ENCODE data around the gene TNFRSF1B. TPM values are rescaled to one million over a fixed set of nuclear protein-coding genes. Genes with fewer than 3 reads are reported as not detected.

The TNFRSF1B gene
- total RNA-seq, 1 experiment from 2014 or later, result 1.4 TPM

DNA sequence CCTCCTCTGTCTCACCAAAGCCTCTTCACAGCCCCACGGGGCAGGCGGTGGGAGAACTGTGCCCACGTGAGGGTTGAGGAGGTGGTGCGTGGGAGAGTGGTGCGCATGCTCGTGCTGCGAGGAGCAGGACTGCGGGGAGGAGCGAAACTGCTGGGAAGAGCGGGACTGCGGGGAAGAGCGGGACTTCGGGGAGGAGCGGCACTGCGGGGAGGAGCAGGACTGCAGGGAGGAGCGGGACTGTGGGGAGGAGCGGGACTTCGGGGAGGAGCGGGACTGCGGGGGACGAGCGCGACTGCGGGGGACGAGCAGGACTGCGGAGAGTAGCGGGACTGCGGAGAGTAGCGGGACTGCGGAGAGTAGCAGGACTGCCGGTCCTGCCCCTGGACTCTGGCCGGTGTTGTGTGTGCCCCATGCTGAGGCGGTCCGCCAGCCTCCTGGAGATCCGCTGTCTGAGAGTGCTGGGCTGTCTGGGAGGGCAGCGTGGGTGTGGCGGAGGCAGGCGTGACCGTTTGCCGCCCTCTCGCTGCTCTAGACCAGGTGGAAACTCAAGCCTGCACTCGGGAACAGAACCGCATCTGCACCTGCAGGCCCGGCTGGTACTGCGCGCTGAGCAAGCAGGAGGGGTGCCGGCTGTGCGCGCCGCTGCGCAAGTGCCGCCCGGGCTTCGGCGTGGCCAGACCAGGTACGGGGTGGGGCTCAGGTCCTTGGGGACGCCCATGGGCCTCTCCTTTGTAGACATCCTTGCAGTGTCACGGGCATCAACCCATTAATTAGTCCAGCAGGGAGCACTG lies 24.6 kb downstream of the TNFRSF1B start:
- DNase-seq (ENCODE audit: low read depth in 1 of 2, low spot score in 2 of 2), result no peak
- H3K27ac ChIP-seq, result no peak overlapping the region
- H3K4me3 ChIP-seq, result no peak overlapping the region
- H3K9me3 ChIP-seq (replicated peaks), result no peaks in the 10 kb centered on the region
- H3K4me1 ChIP-seq (replicated peaks), result no peaks in the 10 kb centered on the region
- H3K36me3 ChIP-seq, result no peaks in the 10 kb centered on the region
- no peaks in the 10 kb centered on the region for H3K27me3 ChIP-seq (replicated peaks)

DNA sequence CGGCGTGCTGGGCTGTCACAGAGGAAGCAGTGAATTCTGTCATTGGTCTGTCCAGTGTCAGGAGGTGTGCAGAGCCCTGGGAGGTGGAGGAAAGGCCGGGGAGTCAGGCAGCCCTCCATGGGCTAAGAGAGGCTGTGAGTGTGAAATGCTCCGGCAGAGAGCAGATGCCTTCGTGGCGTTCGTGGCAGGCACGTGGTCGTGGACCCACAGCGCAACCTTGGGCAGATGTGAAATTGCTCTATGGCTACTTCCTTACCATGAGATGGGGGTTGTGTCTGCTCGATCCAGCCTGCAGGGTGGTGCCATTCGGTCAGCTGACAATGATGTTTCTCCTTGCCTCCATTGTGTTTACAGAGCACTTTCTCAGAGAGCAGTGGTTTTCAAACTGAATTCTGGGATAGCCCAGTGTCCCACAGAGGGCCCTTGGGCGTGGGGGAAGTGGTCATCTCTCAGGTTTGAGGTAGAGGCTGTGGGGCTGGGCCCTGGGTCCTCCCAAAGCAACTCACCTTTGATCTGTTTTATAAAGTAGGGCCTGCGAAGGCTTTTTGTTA lies 27.9 kb downstream of the TNFRSF1B start:
- DNase-seq (ENCODE audit: low read depth in 1 of 2, low spot score in 2 of 2), result no peak
- H3K4me3 ChIP-seq, result no peak overlapping the region
- no peak overlapping the region for H3K27ac ChIP-seq
- H3K36me3 ChIP-seq, result no peaks in the 10 kb centered on the region
- H3K9me3 ChIP-seq (replicated peaks), result no peaks in the 10 kb centered on the region
- H3K27me3 ChIP-seq (replicated peaks), result no peaks in the 10 kb centered on the region
- no peaks in the 10 kb centered on the region for H3K4me1 ChIP-seq (replicated peaks)

DNA sequence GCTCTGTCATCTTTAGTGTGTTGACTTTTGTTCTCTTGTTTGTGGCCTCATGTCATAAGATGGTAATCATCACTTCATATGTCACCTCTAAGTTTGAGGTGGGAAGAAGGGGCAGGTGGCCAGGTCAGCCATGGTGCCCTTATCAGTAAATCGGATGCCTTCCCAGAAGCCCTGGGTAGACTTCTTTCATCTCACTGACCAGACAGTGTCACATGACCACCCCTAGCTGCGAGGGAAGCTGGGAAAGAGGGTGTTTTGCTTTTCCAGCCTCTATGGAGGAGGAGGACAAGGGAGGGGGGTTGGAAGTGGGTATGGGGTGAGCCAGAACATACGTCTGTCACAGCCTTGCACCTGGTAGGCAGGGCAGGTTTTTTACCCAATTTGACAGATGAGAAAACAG lies 28.6 kb downstream of the TNFRSF1B start:
- no peaks in the 10 kb centered on the region for H3K27me3 ChIP-seq (replicated peaks)
- no peaks in the 10 kb centered on the region for H3K36me3 ChIP-seq
- DNase-seq (ENCODE audit: low read depth in 1 of 2, low spot score in 2 of 2), result no peak
- H3K4me1 ChIP-seq (replicated peaks), result no peaks in the 10 kb centered on the region
- H3K27ac ChIP-seq, result no peak overlapping the region
- H3K4me3 ChIP-seq, result no peak overlapping the region
- H3K9me3 ChIP-seq (replicated peaks), result no peaks in the 10 kb centered on the region

DNA sequence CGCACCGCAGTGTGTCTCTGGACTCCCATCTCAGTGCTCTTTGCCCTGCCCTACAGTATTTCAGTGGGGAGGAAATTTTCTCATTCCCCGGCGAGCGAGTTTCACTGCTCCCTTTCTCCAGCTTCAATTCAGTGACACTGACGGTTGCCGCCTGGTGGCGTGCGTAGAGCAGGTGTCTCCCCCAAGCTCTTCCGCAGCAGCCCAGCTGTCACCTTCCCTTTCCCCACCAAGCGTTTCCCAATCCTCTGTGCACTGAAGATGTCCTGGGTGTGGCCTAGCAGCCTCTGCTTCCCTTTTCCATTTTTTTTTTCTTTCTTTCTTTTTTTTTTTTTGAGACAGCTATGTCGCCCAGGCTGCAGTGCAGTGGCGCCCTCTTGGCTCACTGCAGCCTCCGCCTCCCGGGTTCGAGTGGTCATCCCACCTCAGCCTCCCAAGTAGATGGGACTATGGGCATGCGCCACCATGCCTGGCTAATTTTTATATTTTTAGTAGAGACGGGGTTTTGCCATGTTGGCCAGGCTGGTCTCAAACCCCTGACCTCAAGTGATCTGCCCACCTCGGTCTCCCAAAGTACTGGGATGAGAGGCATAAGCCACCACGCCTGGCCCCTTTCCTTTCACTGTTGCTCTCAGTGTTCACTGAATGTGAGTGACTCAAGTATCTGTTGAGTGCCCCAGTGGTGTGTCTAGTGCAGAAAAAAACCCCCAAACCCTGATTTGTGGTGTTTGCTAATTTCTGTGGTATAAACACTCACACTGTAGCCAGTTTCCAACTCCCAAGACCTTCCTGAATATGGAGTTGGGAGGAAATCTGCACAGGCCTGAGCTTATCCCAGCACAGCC lies 30.1 kb downstream of the TNFRSF1B start:
- DNase-seq (ENCODE audit: low read depth in 1 of 2, low spot score in 2 of 2), result no peak
- H3K4me1 ChIP-seq (replicated peaks), result no peaks in the 10 kb centered on the region
- no peak overlapping the region for H3K4me3 ChIP-seq
- H3K36me3 ChIP-seq, result no peaks in the 10 kb centered on the region
- no peaks in the 10 kb centered on the region for H3K27me3 ChIP-seq (replicated peaks)
- H3K9me3 ChIP-seq (replicated peaks), result no peaks in the 10 kb centered on the region
- H3K27ac ChIP-seq, result no peak overlapping the region

DNA sequence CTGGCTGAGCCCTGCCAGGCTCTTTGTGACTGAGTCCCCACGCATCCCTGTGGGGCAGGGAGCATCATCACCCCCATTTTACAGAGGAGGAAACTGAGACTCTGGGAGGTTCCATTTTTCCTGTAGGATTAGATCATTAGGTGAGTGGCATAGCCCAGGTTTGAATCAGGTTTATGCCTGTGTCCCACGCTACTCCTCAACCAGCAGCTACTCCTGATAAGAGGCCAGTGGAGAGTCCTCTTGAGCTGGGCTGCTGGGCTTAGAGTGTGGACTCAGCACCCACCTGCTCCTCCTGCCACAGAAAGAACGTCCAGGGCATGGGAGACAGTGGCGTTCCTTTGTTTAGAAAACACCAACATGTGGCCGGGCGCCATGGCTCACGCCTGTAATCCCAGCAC lies 30.7 kb downstream of the TNFRSF1B start:
- Histone ChIP-seq H3K27me3 (replicated peaks) (no peaks in the 10 kb centered on the region), H3K4me3 (no peak overlapping the region), H3K36me3 (no peaks in the 10 kb centered on the region), H3K9me3 (replicated peaks) (no peaks in the 10 kb centered on the region), H3K27ac (no peak overlapping the region), H3K4me1 (replicated peaks) (no peaks in the 10 kb centered on the region)
- DNase-seq (ENCODE audit: low read depth in 1 of 2, low spot score in 2 of 2), result no peak

DNA sequence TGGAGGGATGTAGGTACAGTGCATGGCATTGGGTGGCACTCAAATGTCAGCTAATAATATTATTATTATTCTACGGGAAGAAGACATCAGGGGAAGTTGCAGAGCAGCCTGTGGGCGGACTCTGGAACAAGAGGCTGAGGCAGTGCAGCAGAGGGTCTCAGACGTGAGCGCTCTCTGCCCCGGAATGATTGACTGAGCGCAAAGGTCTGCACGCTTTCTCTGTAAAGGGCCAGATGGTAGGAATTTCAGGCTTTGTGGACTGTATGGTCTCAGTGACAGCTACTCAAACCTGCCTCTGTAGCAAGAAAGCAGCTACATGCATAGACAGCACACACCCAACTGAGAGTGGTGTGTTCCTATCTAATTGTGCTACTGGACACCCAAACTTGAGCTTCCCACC lies 33.4 kb downstream of the TNFRSF1B start:
- H3K36me3 ChIP-seq, result no peaks in the 10 kb centered on the region
- DNase-seq (ENCODE audit: low read depth in 1 of 2, low spot score in 2 of 2), result no peak
- H3K27ac ChIP-seq, result no peak overlapping the region
- no peak overlapping the region for H3K4me3 ChIP-seq
- no peaks in the 10 kb centered on the region for H3K27me3 ChIP-seq (replicated peaks)
- no peaks in the 10 kb centered on the region for H3K4me1 ChIP-seq (replicated peaks)
- no peaks in the 10 kb centered on the region for H3K9me3 ChIP-seq (replicated peaks)

DNA sequence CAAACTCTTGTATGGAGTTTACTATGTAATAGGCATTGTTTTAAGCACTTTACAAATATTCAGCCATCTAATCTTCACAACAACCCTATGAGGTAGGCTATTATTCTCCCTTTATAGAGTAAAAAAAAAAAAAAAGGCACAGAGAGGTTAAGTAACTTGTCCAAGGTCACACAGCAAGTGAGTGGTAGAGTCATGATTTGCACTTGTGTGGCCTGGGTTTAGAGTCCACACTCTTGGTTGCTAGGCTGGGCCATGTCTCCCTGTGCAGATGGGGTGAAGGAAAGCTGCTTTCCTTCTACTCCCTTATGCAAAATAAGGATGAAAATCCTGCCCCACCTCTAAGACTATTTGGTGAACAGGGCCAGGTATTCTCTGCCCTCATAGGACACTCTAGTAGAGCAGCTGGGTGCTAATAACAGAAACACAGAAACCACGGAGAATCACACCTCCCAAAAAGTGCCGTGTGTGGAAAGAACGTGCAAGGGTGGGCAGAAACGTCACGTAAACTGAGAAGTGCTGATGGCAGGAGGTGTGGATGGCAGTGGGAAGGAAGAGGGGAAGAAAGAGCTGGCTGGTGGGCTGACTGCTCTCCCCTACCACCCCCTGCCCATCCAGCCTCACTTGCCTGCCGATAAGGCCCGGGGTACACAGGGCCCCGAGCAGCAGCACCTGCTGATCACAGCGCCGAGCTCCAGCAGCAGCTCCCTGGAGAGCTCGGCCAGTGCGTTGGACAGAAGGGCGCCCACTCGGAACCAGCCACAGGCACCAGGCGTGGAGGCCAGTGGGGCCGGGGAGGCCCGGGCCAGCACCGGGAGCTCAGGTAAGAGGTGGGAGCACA lies 34.8 kb downstream of the TNFRSF1B start:
- no peaks in the 10 kb centered on the region for H3K27me3 ChIP-seq (replicated peaks)

DNA sequence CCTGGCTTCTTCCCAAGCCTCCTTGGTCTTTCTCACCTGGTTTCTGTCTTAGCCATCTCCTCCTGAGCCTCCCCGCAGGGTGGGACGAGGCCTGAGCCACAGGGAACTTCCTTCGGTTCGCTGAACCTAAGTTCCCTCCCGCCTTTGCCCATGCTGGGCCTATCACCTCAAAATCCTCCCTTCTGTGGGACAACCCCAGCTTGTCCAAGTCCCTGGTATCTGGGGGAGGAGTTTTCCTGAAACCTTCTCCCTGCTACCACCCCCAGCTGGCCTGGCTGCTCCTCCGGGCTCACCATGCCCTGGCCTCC lies 35.4 kb downstream of the TNFRSF1B start:
- H3K9me3 ChIP-seq (replicated peaks), result no peaks in the 10 kb centered on the region
- no peaks in the 10 kb centered on the region for H3K4me1 ChIP-seq (replicated peaks)
- DNase-seq (ENCODE audit: low read depth in 1 of 2, low spot score in 2 of 2), result no peak
- H3K36me3 ChIP-seq, result no peaks in the 10 kb centered on the region
- H3K27ac ChIP-seq, result no peak overlapping the region
- H3K4me3 ChIP-seq, result no peak overlapping the region
- no peaks in the 10 kb centered on the region for H3K27me3 ChIP-seq (replicated peaks)

More for the DNA sequence above, 34.8 kb downstream of the TNFRSF1B start:
- Histone ChIP-seq H3K9me3 (replicated peaks) (no peaks in the 10 kb centered on the region), H3K4me1 (replicated peaks) (no peaks in the 10 kb centered on the region), H3K27ac (no peak overlapping the region), H3K4me3 (no peak overlapping the region), H3K36me3 (no peaks in the 10 kb centered on the region)
- DNase-seq (ENCODE audit: low read depth in 1 of 2, low spot score in 2 of 2), result no peak

DNA sequence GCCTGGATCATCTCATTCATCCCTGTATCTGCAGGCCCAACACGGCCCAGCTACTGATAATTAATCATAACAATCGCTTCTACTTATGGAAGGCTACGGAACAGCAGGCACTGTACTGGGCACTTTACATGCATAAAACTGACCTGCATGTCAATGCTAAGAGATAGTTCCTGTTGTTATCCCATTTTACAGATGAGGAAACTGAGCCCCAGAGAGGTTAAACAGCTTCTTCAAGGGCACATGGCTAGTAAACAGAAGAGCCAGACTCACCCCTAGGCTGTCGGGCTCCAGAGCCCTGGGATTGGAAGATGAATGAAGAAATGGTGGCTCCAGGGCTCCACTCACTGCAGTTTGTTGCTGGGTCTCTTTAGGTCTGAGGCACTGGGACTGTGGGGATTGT lies 35.8 kb downstream of the TNFRSF1B start:
- Histone ChIP-seq H3K9me3 (replicated peaks) (no peaks in the 10 kb centered on the region), H3K27me3 (replicated peaks) (no peaks in the 10 kb centered on the region), H3K36me3 (no peaks in the 10 kb centered on the region), H3K4me1 (replicated peaks) (no peaks in the 10 kb centered on the region), H3K4me3 (no peak overlapping the region), H3K27ac (no peak overlapping the region)
- DNase-seq (ENCODE audit: low read depth in 1 of 2, low spot score in 2 of 2), result no peak

DNA sequence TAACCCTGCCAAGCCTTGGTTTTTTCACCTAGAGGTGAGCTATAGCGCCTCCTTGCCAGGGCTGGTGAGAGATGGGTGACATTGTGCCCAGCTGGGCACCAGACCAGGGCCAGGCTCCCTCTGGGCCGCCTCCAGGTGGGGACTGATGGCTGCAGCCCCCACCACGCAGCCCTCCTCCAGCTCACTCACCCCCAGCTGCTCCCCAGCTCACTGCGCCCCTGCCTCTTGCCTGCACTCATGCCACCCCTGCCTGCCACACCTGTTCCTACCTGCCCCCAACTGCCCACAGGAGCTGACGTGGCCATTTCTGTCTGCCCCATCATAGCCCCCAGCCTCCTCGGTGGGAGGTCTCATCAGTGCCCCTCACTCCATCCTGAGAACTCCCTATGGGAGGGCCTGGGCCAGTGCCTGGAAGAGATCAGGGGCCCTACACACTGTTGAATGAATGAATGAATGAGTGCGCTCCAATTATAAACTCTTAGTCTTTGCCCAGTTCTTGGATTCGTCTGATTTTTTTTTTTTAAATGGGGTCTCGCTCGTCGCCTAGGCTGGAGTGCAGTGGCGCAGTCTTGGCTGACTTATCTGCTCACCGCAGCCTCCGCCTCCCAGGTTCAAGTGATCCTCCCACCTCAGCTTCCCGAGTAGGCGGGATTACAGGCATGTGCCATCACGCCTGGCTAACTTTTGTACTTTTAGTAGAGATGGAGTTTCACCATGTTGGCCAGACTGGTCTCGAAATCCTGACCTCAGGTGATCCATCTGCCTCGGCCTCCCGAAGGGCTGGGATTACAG lies 36.6 kb downstream of the TNFRSF1B start:
- no peak overlapping the region for H3K4me3 ChIP-seq
- no peaks in the 10 kb centered on the region for H3K36me3 ChIP-seq
- H3K27ac ChIP-seq, result no peak overlapping the region
- no peaks in the 10 kb centered on the region for H3K27me3 ChIP-seq (replicated peaks)
- no peaks in the 10 kb centered on the region for H3K4me1 ChIP-seq (replicated peaks)
- DNase-seq (ENCODE audit: low read depth in 1 of 2, low spot score in 2 of 2), result no peak
- no peaks in the 10 kb centered on the region for H3K9me3 ChIP-seq (replicated peaks)

DNA sequence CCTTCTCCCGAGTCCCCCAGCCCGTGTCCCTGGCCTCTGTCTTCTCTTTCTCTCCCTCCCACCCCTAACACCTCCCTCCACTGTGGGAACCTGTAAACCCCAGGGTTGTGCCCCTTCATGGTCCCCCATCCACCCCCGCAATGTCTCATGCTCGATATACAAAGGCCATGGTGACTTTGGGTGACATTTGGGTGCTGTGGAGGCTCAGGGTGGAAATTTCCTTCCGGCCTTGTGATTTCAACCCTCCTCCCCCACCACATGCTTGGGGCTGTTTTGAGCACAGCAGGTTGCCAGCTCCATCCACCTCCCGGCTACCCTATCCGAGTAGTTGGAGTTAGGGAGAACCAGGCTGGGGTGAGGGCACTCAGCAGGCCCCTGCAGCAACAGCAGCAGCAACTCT lies 37.3 kb downstream of the TNFRSF1B start:
- Histone ChIP-seq H3K9me3 (replicated peaks) (no peaks in the 10 kb centered on the region), H3K27me3 (replicated peaks) (no peaks in the 10 kb centered on the region), H3K27ac (no peak overlapping the region), H3K4me1 (replicated peaks) (no peaks in the 10 kb centered on the region), H3K4me3 (no peak overlapping the region), H3K36me3 (no peaks in the 10 kb centered on the region)
- DNase-seq (ENCODE audit: low read depth in 1 of 2, low spot score in 2 of 2), result no peak

DNA sequence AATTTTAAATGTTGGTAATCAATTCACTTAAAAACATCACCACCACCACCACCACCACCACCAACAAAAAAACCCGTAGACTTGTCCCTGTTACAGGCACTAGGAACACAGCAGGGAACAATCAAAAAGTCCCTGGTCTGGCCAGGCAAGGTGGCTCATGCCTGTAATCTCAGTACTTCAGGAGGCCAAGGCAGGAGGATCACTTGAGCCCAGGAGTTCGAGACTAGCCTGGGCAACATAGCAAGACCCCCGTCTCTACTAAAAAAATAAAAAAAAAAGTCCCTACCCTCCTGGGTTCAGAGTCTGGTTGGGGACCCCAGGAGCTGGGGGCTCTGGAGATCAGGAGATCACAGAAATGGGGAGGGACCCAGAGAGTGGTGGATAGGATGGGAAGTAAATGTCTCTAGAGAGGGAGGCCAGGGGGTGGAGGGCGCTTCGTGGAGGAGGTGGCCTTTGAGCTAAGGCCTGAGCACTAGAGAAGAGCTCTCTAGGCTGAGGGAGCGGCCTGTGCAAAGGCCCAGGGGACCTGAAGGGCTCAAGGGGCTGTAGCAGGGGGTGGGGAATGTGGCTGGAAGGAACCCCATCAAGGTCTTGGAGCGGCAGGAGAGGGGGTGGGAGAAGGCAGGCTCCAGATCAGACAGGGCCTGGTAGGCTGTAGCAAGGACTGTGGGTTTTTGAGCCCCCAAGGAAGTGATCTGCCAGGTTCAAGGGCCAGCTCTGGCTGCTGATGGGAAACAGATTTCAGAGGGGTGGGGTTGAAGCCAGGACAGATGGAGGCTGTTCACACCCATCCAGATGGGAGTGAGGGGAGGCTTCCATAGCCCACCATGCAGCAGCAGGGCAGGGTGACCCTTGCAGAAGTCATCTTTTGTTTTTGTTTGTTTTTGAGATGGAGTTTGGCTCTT lies 38.2 kb downstream of the TNFRSF1B start:
- Histone ChIP-seq H3K4me1 (replicated peaks) (no peaks in the 10 kb centered on the region), H3K4me3 (no peak overlapping the region)

More for the DNA sequence above, 38.2 kb downstream of the TNFRSF1B start:
- Histone ChIP-seq H3K36me3 (no peaks in the 10 kb centered on the region), H3K27ac (no peak overlapping the region), H3K9me3 (replicated peaks) (no peaks in the 10 kb centered on the region), H3K27me3 (replicated peaks) (no peaks in the 10 kb centered on the region)
- no peak for DNase-seq (ENCODE audit: low read depth in 1 of 2, low spot score in 2 of 2)
